ENCODE results near the gene YTHDF2.
"Not testable (repeated sequence)": the region's sequence is repeated elsewhere in the genome, so short reads cannot be mapped to it uniquely, and the experiment has no call there.

Gene YTHDF2

DNA sequence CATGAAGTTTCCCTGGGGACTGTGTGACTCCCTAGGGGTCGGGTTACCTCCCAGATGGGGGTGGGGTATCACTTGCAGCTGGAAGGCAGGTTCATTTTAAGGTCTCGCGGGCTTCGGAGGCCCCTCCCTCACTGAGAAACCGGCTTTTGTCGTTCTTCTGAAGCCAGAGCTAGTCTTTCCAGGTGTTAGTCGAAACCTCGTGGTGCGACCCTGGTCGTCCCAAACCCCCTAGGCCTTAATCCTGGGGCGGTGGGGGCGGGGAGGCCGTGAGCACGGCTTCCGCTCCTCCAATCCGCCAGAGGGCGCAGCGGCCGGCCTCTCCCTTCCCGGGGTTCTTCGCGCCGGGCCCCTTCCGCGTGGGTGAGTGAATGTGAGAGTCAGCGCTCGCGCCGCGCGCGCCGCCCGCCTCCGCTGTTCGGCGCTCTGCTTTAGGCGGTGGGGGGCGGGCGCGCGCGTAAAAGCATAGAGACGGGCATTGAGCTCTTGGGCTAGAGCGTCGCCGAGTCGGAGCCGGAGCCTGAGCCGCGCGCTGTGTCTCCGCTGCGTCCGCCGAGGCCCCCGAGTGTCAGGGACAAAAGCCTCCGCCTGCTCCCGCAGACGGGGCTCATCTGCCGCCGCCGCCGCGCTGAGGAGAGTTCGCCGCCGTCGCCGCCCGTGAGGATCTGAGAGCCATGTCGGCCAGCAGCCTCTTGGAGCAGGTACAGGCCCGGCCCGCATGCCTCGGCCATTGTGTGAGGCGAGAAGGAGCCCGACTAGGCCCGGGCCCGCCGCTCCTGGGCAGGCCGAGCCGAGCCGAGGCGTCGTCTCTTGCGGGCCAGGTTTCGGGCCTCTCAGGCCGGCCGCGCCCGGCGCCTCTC lies at the start of gene YTHDF2:
YTHDF2 (plus strand) TSS at position 491 of the 857 bp plus-strand sequence; CDS start at position 672, 181 bp downstream.
- H3K9me3 Mint-ChIP-seq, result no peaks in the 10 kb centered on the region
- H3K4me1 Mint-ChIP-seq (ENCODE audit: low read depth), result peaks cover 42% of the 10 kb centered on the region
- H3K27ac Mint-ChIP-seq, result peak within 1 kb of the TSS; percentile 96
- no peaks in the 10 kb centered on the region for H3K27me3 Mint-ChIP-seq
- peak; percentile 99 for DNase-seq
- peak within 1 kb of the TSS; percentile 98 for H3K4me3 Mint-ChIP-seq
- H3K36me3 Mint-ChIP-seq (ENCODE audit: low read depth), result peaks cover 46% of the 10 kb centered on the region

GRCh38 chr1:28691627-28692026 lies 45.1 kb upstream of the YTHDF2 start:
- H3K4me3 Mint-ChIP-seq; H3K27ac Mint-ChIP-seq; H3K4me1 Mint-ChIP-seq (ENCODE audit: low read depth); H3K9me3 Mint-ChIP-seq; DNase-seq; H3K27me3 Mint-ChIP-seq: not testable (repeated sequence)
- peaks cover 63% of the 10 kb centered on the region for H3K36me3 Mint-ChIP-seq (ENCODE audit: low read depth)

DNA sequence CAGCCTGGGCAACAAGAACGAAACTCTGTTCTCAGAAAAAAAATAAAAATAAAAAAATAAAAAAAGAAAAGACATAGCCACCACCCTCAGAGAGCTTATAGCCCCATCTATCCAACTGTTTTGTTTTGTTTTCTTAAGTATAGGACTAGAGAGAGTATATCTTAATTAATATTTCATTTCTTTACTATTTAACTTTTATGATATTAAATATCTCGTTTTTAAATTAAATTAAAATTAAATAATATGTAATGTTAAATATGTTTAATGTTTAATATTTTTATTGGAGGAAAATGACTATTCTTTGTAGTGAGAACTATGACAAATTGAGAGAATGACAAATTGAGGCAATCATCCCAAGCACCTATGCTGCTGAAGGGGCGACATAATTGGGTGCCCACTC lies 33.1 kb upstream of the YTHDF2 start:
- no peaks in the 10 kb centered on the region for H3K27me3 Mint-ChIP-seq
- no peak overlapping the region for H3K27ac Mint-ChIP-seq

GRCh38 chr1:28716336-28716735 lies 20.4 kb upstream of the YTHDF2 start:
- Mint-ChIP-seq H3K27me3 (no peaks in the 10 kb centered on the region), H3K4me3 (no peak overlapping the region), H3K36me3 (ENCODE audit: low read depth) (peaks cover 47% of the 10 kb centered on the region), H3K27ac (no peak overlapping the region), H3K9me3 (no peaks in the 10 kb centered on the region), H3K4me1 (ENCODE audit: low read depth) (no peaks in the 10 kb centered on the region)
- no peak for DNase-seq

More for the DNA sequence above, 33.1 kb upstream of the YTHDF2 start:
- H3K9me3 Mint-ChIP-seq, result no peaks in the 10 kb centered on the region
- no peak overlapping the region for H3K4me3 Mint-ChIP-seq
- peaks cover 69% of the 10 kb centered on the region for H3K36me3 Mint-ChIP-seq (ENCODE audit: low read depth)
- DNase-seq, result no peak
- H3K4me1 Mint-ChIP-seq (ENCODE audit: low read depth), result peaks cover 2% of the 10 kb centered on the region

GRCh38 chr1:28718166-28718565 lies 18.6 kb upstream of the YTHDF2 start:
- Mint-ChIP-seq H3K36me3 (ENCODE audit: low read depth) (peaks cover 33% of the 10 kb centered on the region), H3K4me1 (ENCODE audit: low read depth) (no peaks in the 10 kb centered on the region), H3K27me3 (no peaks in the 10 kb centered on the region), H3K27ac (no peak overlapping the region), H3K4me3 (no peak overlapping the region), H3K9me3 (no peaks in the 10 kb centered on the region)
- DNase-seq, result no peak

GRCh38 chr1:28718586-28719331 lies 18.0 kb upstream of the YTHDF2 start:
- H3K27ac Mint-ChIP-seq, result peak overlapping the region; percentile 52
- H3K4me1 Mint-ChIP-seq (ENCODE audit: low read depth), result no peaks in the 10 kb centered on the region
- no peak for DNase-seq
- H3K4me3 Mint-ChIP-seq, result no peak overlapping the region
- peaks cover 27% of the 10 kb centered on the region for H3K36me3 Mint-ChIP-seq (ENCODE audit: low read depth)
- no peaks in the 10 kb centered on the region for H3K27me3 Mint-ChIP-seq
- no peaks in the 10 kb centered on the region for H3K9me3 Mint-ChIP-seq

DNA sequence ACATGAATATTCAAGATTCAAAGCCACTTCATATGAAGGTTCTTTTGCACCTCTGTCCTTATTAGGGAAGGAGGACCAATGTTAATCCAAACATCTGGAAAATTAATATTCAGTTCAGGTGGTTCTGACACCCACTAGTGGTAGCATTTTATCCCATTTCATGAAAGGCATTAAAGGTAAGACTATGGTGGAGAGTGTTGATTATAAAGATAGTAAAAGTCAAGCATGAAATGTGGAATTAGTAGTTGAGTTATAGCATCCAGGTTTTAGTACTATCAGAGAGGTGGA lies 17.5 kb upstream of the YTHDF2 start:
- Mint-ChIP-seq H3K27ac (peak overlapping the region; percentile 52), H3K4me1 (ENCODE audit: low read depth) (no peaks in the 10 kb centered on the region), H3K27me3 (no peaks in the 10 kb centered on the region), H3K9me3 (no peaks in the 10 kb centered on the region), H3K4me3 (no peak overlapping the region), H3K36me3 (ENCODE audit: low read depth) (peaks cover 21% of the 10 kb centered on the region)
- DNase-seq, result no peak

GRCh38 chr1:28720376-28720775 lies 16.4 kb upstream of the YTHDF2 start:
- Mint-ChIP-seq H3K4me1 (ENCODE audit: low read depth) (no peaks in the 10 kb centered on the region), H3K9me3 (no peaks in the 10 kb centered on the region), H3K27me3 (no peaks in the 10 kb centered on the region), H3K36me3 (ENCODE audit: low read depth) (peaks cover 10% of the 10 kb centered on the region), H3K27ac (no peak overlapping the region), H3K4me3 (no peak overlapping the region)
- no peak for DNase-seq

DNA sequence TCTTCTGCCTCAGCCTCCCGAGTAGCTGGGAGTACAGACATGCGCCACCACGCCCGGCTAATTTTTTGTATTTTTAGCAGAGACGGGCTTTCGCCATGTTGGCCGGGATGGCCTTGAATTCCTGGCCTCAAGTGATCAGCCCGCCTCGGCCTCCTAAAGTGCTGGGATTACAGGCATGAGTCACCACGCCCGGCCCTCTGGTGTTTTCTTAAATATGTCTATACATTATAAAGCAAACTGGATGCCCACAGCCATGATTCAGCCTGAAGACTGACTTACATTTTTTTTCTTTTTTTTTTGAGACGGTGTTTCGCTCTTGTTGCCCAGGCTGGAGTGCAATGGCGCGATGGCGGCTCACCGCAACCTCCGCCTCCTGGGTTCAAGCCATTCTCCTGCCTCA lies 14.8 kb upstream of the YTHDF2 start:
- H3K9me3 Mint-ChIP-seq; H3K4me1 Mint-ChIP-seq (ENCODE audit: low read depth); DNase-seq; H3K27me3 Mint-ChIP-seq; H3K4me3 Mint-ChIP-seq; H3K27ac Mint-ChIP-seq; H3K36me3 Mint-ChIP-seq (ENCODE audit: low read depth): not testable (repeated sequence)

DNA sequence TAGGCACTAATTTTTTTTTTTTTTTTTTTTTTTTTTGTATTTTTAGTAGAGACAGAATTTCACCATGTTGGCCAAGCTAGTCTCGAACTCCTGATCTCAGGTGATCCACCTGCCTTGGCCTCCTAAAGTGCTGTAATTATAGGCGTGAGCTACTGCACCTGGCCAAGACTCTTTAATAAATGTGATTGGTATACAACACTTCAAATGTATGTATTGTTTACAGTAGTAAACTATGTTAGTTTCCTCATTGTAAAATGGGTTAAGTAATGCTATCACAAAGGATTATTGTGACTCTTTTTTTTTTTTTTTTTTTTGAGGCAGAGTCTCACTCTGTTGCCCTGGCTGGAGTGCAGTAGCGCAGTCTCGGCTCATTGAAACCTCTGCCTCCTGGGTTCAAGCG lies 11.4 kb upstream of the YTHDF2 start:
- not testable (repeated sequence) for H3K4me3 Mint-ChIP-seq

GRCh38 chr1:28735961-28736449 lies 735 bp upstream of the YTHDF2 start:
- Mint-ChIP-seq H3K27ac (peak overlapping the region; percentile 96), H3K9me3 (no peaks in the 10 kb centered on the region), H3K4me1 (ENCODE audit: low read depth) (peaks cover 37% of the 10 kb centered on the region), H3K4me3 (peak overlapping the region; percentile 98), H3K27me3 (no peaks in the 10 kb centered on the region), H3K36me3 (ENCODE audit: low read depth) (peaks cover 39% of the 10 kb centered on the region)
- DNase-seq, result no peak

More for the DNA sequence above, 11.4 kb upstream of the YTHDF2 start:
- not testable (repeated sequence) for H3K27me3 Mint-ChIP-seq; DNase-seq; H3K9me3 Mint-ChIP-seq; H3K27ac Mint-ChIP-seq; H3K4me1 Mint-ChIP-seq (ENCODE audit: low read depth); H3K36me3 Mint-ChIP-seq (ENCODE audit: low read depth)

GRCh38 chr1:28737307-28738132 lies 780 bp downstream of the YTHDF2 start:
- Mint-ChIP-seq H3K9me3 (no peaks in the 10 kb centered on the region), H3K27ac (peak overlapping the region; percentile 96), H3K4me1 (ENCODE audit: low read depth) (peaks cover 50% of the 10 kb centered on the region), H3K27me3 (no peaks in the 10 kb centered on the region), H3K4me3 (peak overlapping the region; percentile 98), H3K36me3 (ENCODE audit: low read depth) (peaks cover 54% of the 10 kb centered on the region)
- DNase-seq, result peak; percentile 71

DNA sequence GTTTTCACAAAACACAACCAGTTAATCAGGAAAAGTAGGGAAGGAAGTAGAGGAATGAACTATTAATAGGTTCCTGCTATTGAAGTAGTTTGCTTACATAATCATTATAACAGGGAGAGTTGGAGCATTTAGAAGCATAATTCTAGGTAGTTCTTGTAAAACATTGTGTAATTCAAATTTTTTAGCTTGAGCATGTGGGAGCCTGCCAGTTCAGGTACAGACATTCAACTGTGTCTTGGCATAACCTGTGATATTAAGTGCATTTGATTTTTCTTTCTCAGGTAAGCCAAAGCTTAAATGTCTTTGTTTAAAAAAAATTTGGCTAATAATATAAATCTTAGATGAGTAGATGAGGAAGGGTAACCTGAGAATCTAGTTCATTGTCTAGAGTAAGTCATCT lies 3.4 kb downstream of the YTHDF2 start:
- Mint-ChIP-seq H3K36me3 (ENCODE audit: low read depth) (peaks cover 80% of the 10 kb centered on the region), H3K27ac (peak overlapping the region; percentile 96), H3K4me3 (peak overlapping the region; percentile 98), H3K4me1 (ENCODE audit: low read depth) (peaks cover 76% of the 10 kb centered on the region), H3K9me3 (no peaks in the 10 kb centered on the region), H3K27me3 (no peaks in the 10 kb centered on the region)
- DNase-seq, result no peak

DNA sequence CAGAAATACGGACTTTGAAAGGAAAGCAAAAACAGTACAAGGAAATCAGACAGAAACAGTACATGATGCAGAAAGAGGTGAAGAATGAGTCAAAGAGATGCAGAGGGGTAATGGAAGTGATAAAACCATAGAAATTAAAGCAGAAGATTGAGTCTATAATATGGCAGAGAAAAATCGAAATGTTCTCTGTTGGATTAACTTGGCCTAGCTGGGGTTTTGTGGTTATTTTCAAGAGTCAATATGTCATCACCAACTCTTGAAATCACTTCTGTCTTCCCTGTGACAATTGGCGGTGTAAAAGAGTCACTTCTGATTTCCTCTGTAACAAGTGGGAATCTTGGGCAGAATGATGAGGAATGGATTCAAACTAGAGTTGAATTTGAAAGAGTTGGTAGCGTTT lies 7.4 kb downstream of the YTHDF2 start:
- Mint-ChIP-seq H3K9me3 (no peaks in the 10 kb centered on the region), H3K4me3 (peak overlapping the region; percentile 61), H3K27ac (peak overlapping the region; percentile 77), H3K36me3 (ENCODE audit: low read depth) (peaks cover 96% of the 10 kb centered on the region), H3K4me1 (ENCODE audit: low read depth) (peaks cover 80% of the 10 kb centered on the region), H3K27me3 (no peaks in the 10 kb centered on the region)
- DNase-seq, result no peak
